GM19035 (cell line): ENCODE data around the gene KRTAP10-3.
"Not testable (repeated sequence)": the region's sequence is repeated elsewhere in the genome, so short reads cannot be mapped to it uniquely, and the experiment has no call there.

Experiments used
- ATAC-seq: cut with Tn5 transposase; IDR thresholded peaks from one replicate; pipeline ENCODE4 v1.9.1; 2021; ENCODE audit not compliant: unreplicated experiment

KRTAP10-3 gene

GRCh38 chr21:44572959-44573583 lies 14.5 kb upstream of the KRTAP10-3 start:
- ATAC-seq = no peak

GRCh38 chr21:44571844-44572782 lies 13.5 kb upstream of the KRTAP10-3 start:
- no peak for ATAC-seq

- ATAC-seq = no peak
Measured at GRCh38 chr21:44571296-44571695, 12.7 kb upstream of the KRTAP10-3 start.

GRCh38 chr21:44569861-44570517 lies 11.4 kb upstream of the KRTAP10-3 start:
- ATAC-seq = no peak

- ATAC-seq = no peak
Measured at GRCh38 chr21:44568667-44569556, 10.3 kb upstream of the KRTAP10-3 start.

GRCh38 chr21:44568261-44568660 lies 9.7 kb upstream of the KRTAP10-3 start:
- no peak for ATAC-seq

GRCh38 chr21:44567481-44568171 lies 9.0 kb upstream of the KRTAP10-3 start:
- ATAC-seq = no peak

- ATAC-seq = no peak
Measured at GRCh38 chr21:44566403-44566802, 7.8 kb upstream of the KRTAP10-3 start.

- ATAC-seq = no peak
Measured at GRCh38 chr21:44564886-44565598, 6.4 kb upstream of the KRTAP10-3 start.

GRCh38 chr21:44564099-44564498 lies 5.5 kb upstream of the KRTAP10-3 start:
- ATAC-seq = no peak

- ATAC-seq = not testable (repeated sequence)
Measured at GRCh38 chr21:44558329-44558675, 293 bp downstream of the KRTAP10-3 start.

- no peak for ATAC-seq
Measured at GRCh38 chr21:44557491-44558328, 885 bp downstream of the KRTAP10-3 start.

GRCh38 chr21:44556879-44557278 lies 1.7 kb downstream of the KRTAP10-3 start:
- no peak for ATAC-seq

- no peak for ATAC-seq
Measured at GRCh38 chr21:44555200-44555875, 3.3 kb downstream of the KRTAP10-3 start.

GRCh38 chr21:44552681-44553080 lies 5.9 kb downstream of the KRTAP10-3 start:
- ATAC-seq = no peak

GRCh38 chr21:44552136-44552535 lies 6.5 kb downstream of the KRTAP10-3 start:
- no peak for ATAC-seq

GRCh38 chr21:44551340-44551961 lies 7.1 kb downstream of the KRTAP10-3 start, which contains the start of gene KRTAP10-2:
KRTAP10-2 (minus strand) TSS chr21:44551505; CDS start chr21:44551458, 47 bp downstream.
- ATAC-seq = no peak

GRCh38 chr21:44550807-44551206 lies 7.8 kb downstream of the KRTAP10-3 start:
- no peak for ATAC-seq
